Lung (tissue), 12 donors: ENCODE results near the gene SLC25A19. TPM values are rescaled to one million over a fixed set of nuclear protein-coding genes. Genes with fewer than 3 reads are reported as not detected.

Experiments used
- ATAC-seq: fragments of 200-7000 bp; cut with Tn5 transposase; one replicate; pipeline ENCODE4 v1.9.1; 2020; ENCODE audit warnings: moderate number of reproducible peaks; ENCODE audit not compliant: insufficient read depth, low FRiP score
- DNase-seq, 3 donors: peaks; one replicate each; pipeline ENCODE4 v3.0.0-alpha.2; 2013 to 2017
- H3K27ac ChIP-seq, 2 donors: one replicate each; pipeline ENCODE4 v1.5.1; 2013; ENCODE audit warnings: mild to moderate bottlenecking in 2 of 2, moderate library complexity in 2 of 2, control low read depth in 1 of 2, inconsistent platforms in 1 of 2, low read depth in 1 of 2, low read length in 1 of 2
- H3K27me3 ChIP-seq, 3 donors: one replicate each; pipeline ENCODE4 v1.5.1; 2013; ENCODE audit warnings: low read length in 2 of 3; ENCODE audit not compliant: control insufficient read depth in 3 of 3, insufficient read depth in 3 of 3
- H3K36me3 ChIP-seq, 4 donors: one replicate each; pipeline ENCODE4 v1.5.1; 2013; ENCODE audit warnings: low read length in 4 of 4, mild to moderate bottlenecking in 1 of 4, moderate library complexity in 1 of 4; ENCODE audit not compliant: control insufficient read depth in 4 of 4, insufficient read depth in 4 of 4
- H3K4me1 ChIP-seq, 5 donors: one replicate each; pipeline ENCODE4 v1.5.1; 2013; ENCODE audit warnings: low read length in 5 of 5, mild to moderate bottlenecking in 2 of 5, moderate library complexity in 1 of 5; ENCODE audit not compliant: control insufficient read depth in 5 of 5, insufficient read depth in 5 of 5
- H3K4me3 ChIP-seq: one replicate; pipeline ENCODE4 v1.5.1; 2013; ENCODE audit warnings: mild to moderate bottlenecking, control low read depth, moderate library complexity
- H3K9ac ChIP-seq, 2 donors: one replicate each; pipeline ENCODE4 v1.5.1; 2013; ENCODE audit warnings: low read length in 2 of 2, control low read depth in 1 of 2; ENCODE audit not compliant: insufficient read depth in 1 of 2
- H3K9me3 ChIP-seq, 4 donors: one replicate each; pipeline ENCODE4 v1.5.1; 2013; ENCODE audit warnings: low read length in 3 of 4, mild to moderate bottlenecking in 1 of 4, moderate library complexity in 1 of 4; ENCODE audit not compliant: control insufficient read depth in 4 of 4, insufficient read depth in 3 of 4
- WGBS, 2 donors: extraction: QIAGEN DNeasy Blood & Tissue Kit; methylation state at CpG; one replicate each; pipeline ENCODE4 v1.1.7; 2013; 5-methylcytosine and 5-hydroxymethylcytosine counted together
- polyA plus RNA-seq, 2 donors: library from polyadenylated mRNA; stranded (reverse); fragments of 200-250 nt; gene quantifications; one replicate each; pipeline ENCODE4 v1.2.1, GENCODE V29; 2013
- total RNA-seq, 2 donors: library from RNA; depleted of rRNA in 1 of 2; stranded (reverse); fragments of >200 nt in 1 of 2; gene quantifications; one replicate each; pipeline ENCODE4 v1.2.1, GENCODE V29; 2014 to 2021
- TF ChIP-seq, protein P1 (sequence below): IDR thresholded peaks from 2 replicates; pipeline ENCODE4 v1.5.1; 2012; ENCODE audit warnings: mild to moderate bottlenecking; ENCODE audit errors: control extremely low read depth, extremely low read depth
- donor health status: control.
- donor health status: control.
- donor health status: Bipolar disorder and iron deficiency.
- donor health status: healthy.
- donor health status: DM: yes; HTN: yes; CAD: no.

Gene SLC25A19
- total and polyA plus RNA-seq, 4 donors = 9.8 to 27.4 (median 24.0) TPM

- ATAC-seq = peak; percentile 39
- H3K27me3 ChIP-seq = no peaks in the 10 kb centered on the region
- 0 to 1% methylated on average over 47 of the region's 47 CpGs for WGBS, 2 donors
- no peaks in the 10 kb centered on the region for H3K9me3 ChIP-seq
- H3K27ac ChIP-seq = peak overlapping the region; percentile 92 to 95
- H3K4me1 ChIP-seq = peaks cover 0 to 27% (median 3%) of the 10 kb centered on the region in 5 donors
- H3K9ac ChIP-seq = peak overlapping the region; percentile 11 to 56
- H3K36me3 ChIP-seq = peaks cover 3 to 19% (median 7%) of the 10 kb centered on the region in 4 donors
- TF ChIP-seq, protein P1, sequence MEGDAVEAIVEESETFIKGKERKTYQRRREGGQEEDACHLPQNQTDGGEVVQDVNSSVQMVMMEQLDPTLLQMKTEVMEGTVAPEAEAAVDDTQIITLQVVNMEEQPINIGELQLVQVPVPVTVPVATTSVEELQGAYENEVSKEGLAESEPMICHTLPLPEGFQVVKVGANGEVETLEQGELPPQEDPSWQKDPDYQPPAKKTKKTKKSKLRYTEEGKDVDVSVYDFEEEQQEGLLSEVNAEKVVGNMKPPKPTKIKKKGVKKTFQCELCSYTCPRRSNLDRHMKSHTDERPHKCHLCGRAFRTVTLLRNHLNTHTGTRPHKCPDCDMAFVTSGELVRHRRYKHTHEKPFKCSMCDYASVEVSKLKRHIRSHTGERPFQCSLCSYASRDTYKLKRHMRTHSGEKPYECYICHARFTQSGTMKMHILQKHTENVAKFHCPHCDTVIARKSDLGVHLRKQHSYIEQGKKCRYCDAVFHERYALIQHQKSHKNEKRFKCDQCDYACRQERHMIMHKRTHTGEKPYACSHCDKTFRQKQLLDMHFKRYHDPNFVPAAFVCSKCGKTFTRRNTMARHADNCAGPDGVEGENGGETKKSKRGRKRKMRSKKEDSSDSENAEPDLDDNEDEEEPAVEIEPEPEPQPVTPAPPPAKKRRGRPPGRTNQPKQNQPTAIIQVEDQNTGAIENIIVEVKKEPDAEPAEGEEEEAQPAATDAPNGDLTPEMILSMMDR = no peak
- H3K4me3 ChIP-seq = peak overlapping the region; percentile 73
- DNase-seq = peak; percentile 72 to 76 (median 75)
Observed at GRCh38 chr17:75270218-75270965, 18.8 kb downstream of the SLC25A19 start.

DNA sequence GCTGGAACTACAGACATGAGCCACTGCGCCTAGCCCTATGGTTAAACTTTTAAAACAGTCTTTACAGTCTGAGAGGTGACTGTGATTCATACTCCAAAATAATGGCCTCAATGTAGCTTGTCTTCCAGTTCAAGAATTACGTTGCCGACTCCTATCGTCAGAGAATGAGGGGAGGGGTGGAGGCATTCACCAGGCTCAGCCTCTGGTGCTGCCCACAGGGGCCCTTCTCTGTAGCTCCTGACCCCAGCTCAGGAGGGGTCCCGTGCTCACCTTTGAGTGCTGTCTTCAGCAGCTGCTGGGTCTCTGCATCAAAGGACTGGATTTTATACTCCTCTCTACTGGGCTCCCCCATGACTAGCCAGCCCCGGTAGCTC is 19.4 kb downstream of the SLC25A19 start:
- Histone ChIP-seq H3K9ac (peak overlapping the region; percentile 11 to 56), H3K27ac (peak overlapping the region; percentile 92 to 95), H3K4me1 (peaks cover 0 to 27% (median 3%) of the 10 kb centered on the region in 5 donors), H3K4me3 (no peak overlapping the region), H3K27me3 (no peaks in the 10 kb centered on the region), H3K9me3 (no peaks in the 10 kb centered on the region), H3K36me3 (peaks cover 3 to 20% (median 7%) of the 10 kb centered on the region in 4 donors)
- TF ChIP-seq, protein P1 = no peak
- DNase-seq (no peak), ATAC-seq (no peak)
- 19% methylated on average over 6 of the region's 6 CpGs for WGBS, 2 donors

GRCh38 chr17:75267411-75268232 is 21.6 kb downstream of the SLC25A19 start:
- Histone ChIP-seq H3K9ac (no peak overlapping the region), H3K4me1 (peaks cover 1 to 28% (median 3%) of the 10 kb centered on the region in 5 donors), H3K36me3 (peaks cover 7 to 29% (median 13%) of the 10 kb centered on the region in 4 donors), H3K27ac (peak overlapping the region in 1 of 2 donors; percentile 13), H3K27me3 (no peaks in the 10 kb centered on the region), H3K4me3 (no peak overlapping the region), H3K9me3 (no peaks in the 10 kb centered on the region)
- ATAC-seq (no peak), DNase-seq (peak in 2 of 3 donors; percentile 26 to 38)
- TF ChIP-seq, protein P1 = no peak
- 51 to 54% methylated on average over 14 of the region's 14 CpGs for WGBS, 2 donors
